OCI-LY7 (cell line): ENCODE data around the gene INSL3. TPM values are rescaled to one million over a fixed set of nuclear protein-coding genes. Genes with fewer than 3 reads are reported as not detected.

Experiments
- BruUV-seq: library from RNA; stranded (reverse); fragments of 400-500 nt; replicated peaks from 2 replicates; lab custom pipeline; 2021; lab: Mats Ljungman, UMichigan
- CTCF ChIA-PET: fragments of 300-600 bp; sonication (Branson Sonifier 250); formaldehyde crosslinking; loops from one replicate; lab custom pipeline; 2022; ENCODE audit warnings: antibody characterized with exemption; ENCODE audit not compliant: unreplicated experiment; lab: Charles Lee
- POLR2A ChIA-PET: fragments of 300-600 bp; sonication (Branson Sonifier 250); formaldehyde crosslinking; loops from one replicate; lab custom pipeline; 2022; ENCODE audit warnings: antibody characterized with exemption; lab: Charles Lee
- DNase-seq: peaks from one replicate; pipeline ENCODE4 v3.0.0-alpha.2; 2015; ENCODE audit warnings: low spot score
- H2AFZ ChIP-seq: fragments of 200-600 bp; sonication (generic), shearing (Covaris generic); 2 replicates; pipeline ENCODE4 v1.6.1; 2014; ENCODE audit warnings: mild to moderate bottlenecking, antibody characterized with exemption, low read length, moderate library complexity
- H3K27ac ChIP-seq: fragments of 200-600 bp; sonication (generic); 2 replicates; pipeline ENCODE4 v1.5.1; 2014; ENCODE audit warnings: mixed run types, low read depth, mild to moderate bottlenecking, moderate library complexity, low read length, inconsistent platforms; ENCODE audit not compliant: poor library complexity, severe bottlenecking
- H3K36me3 ChIP-seq: fragments of 200-600 bp; sonication (generic); 2 replicates; pipeline ENCODE4 v1.6.1; 2014; ENCODE audit warnings: mild to moderate bottlenecking, antibody characterized with exemption, low read length, moderate library complexity, mixed read lengths; ENCODE audit not compliant: insufficient read depth
- H3K4me1 ChIP-seq: fragments of 200-600 bp; sonication (generic); 2 replicates; pipeline ENCODE4 v1.5.1; 2014; ENCODE audit warnings: mild to moderate bottlenecking, low read length; ENCODE audit not compliant: insufficient read depth, poor library complexity, severe bottlenecking
- H3K4me2 ChIP-seq: fragments of 200-600 bp; sonication (generic); 2 replicates; pipeline ENCODE4 v1.6.1; 2014; ENCODE audit warnings: mild to moderate bottlenecking, low read length
- H3K4me3 ChIP-seq: fragments of 200-600 bp; sonication (generic); 2 replicates; pipeline ENCODE4 v1.5.1; 2014; ENCODE audit warnings: mild to moderate bottlenecking, low read depth, low read length; ENCODE audit not compliant: poor library complexity, severe bottlenecking
- H3K79me2 ChIP-seq: fragments of 200-600 bp; sonication (generic); 2 replicates; pipeline ENCODE4 v1.6.1; 2016; ENCODE audit warnings: low read depth, mild to moderate bottlenecking, low read length, moderate library complexity, mixed read lengths; ENCODE audit not compliant: insufficient read depth
- H3K9me2 ChIP-seq: fragments of 200-600 bp; sonication (generic); 2 replicates; pipeline ENCODE4 v1.6.1; 2016; ENCODE audit warnings: mild to moderate bottlenecking, low read length, mixed read lengths; ENCODE audit not compliant: insufficient read depth
- H3K9me3 ChIP-seq: fragments of 200-600 bp; sonication (generic); 2 replicates; pipeline ENCODE4 v1.6.1; 2014; ENCODE audit warnings: mild to moderate bottlenecking, mixed run types, low read length, mixed read lengths
- H4K20me1 ChIP-seq: fragments of 200-600 bp; sonication (generic); 2 replicates; pipeline ENCODE4 v1.6.1; 2014; ENCODE audit warnings: mild to moderate bottlenecking, antibody characterized with exemption, low read length, moderate library complexity, mixed read lengths; ENCODE audit not compliant: insufficient read depth
- EZH2phosphoT487 ChIP-seq: fragments of 200-600 bp; sonication (generic); IDR thresholded peaks from 2 replicates; pipeline ENCODE4 v1.6.1; 2018; ENCODE audit warnings: low read depth, borderline replicate concordance, mild to moderate bottlenecking, mixed run types, antibody characterized with exemption, low read length, moderate library complexity, mixed read lengths
- intact Hi-C: fragments of 100-400 bp; cut with micrococcal nuclease; formaldehyde crosslinking; loops from one replicate; pipeline ENCODE4 v1.10.0; 2022; ENCODE audit not compliant: unreplicated experiment
- total RNA-seq, 2 experiments: library from RNA; depleted of rRNA in 1 of 2; stranded (reverse); fragments of >200 nt in 1 of 2; shearing (Covaris generic) in 1 of 2; gene quantifications; 2 replicates each; pipeline ENCODE4 v1.2.3, GENCODE V29; 2014 to 2022
- TF ChIP-seq, protein P1 (sequence below): fragments of 200-600 bp; sonication (generic); conservative IDR thresholded peaks from 2 replicates; pipeline ENCODE4 v1.5.1; 2014; ENCODE audit warnings: mild to moderate bottlenecking, antibody characterized with exemption, low read length, moderate library complexity, mixed read lengths

The INSL3 gene
- total RNA-seq, 2 experiments from 2014 or later, result 0.25 to 0.38 TPM

DNA sequence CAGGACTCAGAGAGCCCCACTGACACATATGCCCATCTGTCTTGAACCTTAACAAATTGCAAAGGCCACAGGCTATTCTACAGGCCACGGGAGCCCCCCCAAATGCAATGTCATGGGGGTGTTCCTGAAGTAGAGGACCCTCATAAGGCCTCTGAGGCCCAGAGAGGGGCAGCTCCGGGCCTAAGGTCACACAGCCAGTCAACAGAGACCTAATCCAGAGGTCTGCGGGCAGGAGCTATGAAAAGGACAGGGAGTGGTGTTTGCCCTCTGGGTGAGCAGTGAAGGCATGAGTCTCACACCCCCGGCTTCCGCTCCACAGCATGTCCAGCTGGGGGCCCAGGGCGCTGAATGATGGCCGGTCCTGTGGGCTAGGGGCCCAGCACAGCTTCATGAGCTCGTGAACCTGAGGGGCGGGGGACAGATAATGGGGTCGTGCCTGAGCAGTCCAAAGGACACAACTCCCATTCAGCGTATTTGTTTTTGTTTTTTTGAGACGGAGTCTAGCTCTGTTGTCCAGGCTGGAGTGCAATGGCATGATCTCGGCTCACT is 5.3 kb upstream of the INSL3 start:
- H3K4me2 ChIP-seq, result no peak overlapping the region
- ChIA-PET POLR2A (interaction anchor here (0.5 to 0.6 kb wide), 2 partner anchors 86 to 300 kb away, joined by 3 to 5 read pairs; a partner anchor contains a TSS), CTCF (no interaction called here)
- no peaks in the 10 kb centered on the region for H4K20me1 ChIP-seq
- H2AFZ ChIP-seq, result no peak overlapping the region
- no peaks in the 10 kb centered on the region for H3K4me1 ChIP-seq
- intact Hi-C loops, result no loop called here
- H3K79me2 ChIP-seq, result no peaks in the 10 kb centered on the region
- DNase-seq, result no peak
- H3K4me3 ChIP-seq, result no peak overlapping the region
- no peak overlapping the region for H3K27ac ChIP-seq
- no peaks in the 10 kb centered on the region for H3K9me3 ChIP-seq
- TF ChIP-seq, protein P1, sequence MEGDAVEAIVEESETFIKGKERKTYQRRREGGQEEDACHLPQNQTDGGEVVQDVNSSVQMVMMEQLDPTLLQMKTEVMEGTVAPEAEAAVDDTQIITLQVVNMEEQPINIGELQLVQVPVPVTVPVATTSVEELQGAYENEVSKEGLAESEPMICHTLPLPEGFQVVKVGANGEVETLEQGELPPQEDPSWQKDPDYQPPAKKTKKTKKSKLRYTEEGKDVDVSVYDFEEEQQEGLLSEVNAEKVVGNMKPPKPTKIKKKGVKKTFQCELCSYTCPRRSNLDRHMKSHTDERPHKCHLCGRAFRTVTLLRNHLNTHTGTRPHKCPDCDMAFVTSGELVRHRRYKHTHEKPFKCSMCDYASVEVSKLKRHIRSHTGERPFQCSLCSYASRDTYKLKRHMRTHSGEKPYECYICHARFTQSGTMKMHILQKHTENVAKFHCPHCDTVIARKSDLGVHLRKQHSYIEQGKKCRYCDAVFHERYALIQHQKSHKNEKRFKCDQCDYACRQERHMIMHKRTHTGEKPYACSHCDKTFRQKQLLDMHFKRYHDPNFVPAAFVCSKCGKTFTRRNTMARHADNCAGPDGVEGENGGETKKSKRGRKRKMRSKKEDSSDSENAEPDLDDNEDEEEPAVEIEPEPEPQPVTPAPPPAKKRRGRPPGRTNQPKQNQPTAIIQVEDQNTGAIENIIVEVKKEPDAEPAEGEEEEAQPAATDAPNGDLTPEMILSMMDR, result no peak
- TF ChIP-seq EZH2phosphoT487, result no peak
- H3K36me3 ChIP-seq, result peaks cover 7% of the 10 kb centered on the region; the same call in 1 of the 2 replicates
- H3K9me2 ChIP-seq, result no peaks in the 10 kb centered on the region
- no TSS peak for BruUV-seq

DNA sequence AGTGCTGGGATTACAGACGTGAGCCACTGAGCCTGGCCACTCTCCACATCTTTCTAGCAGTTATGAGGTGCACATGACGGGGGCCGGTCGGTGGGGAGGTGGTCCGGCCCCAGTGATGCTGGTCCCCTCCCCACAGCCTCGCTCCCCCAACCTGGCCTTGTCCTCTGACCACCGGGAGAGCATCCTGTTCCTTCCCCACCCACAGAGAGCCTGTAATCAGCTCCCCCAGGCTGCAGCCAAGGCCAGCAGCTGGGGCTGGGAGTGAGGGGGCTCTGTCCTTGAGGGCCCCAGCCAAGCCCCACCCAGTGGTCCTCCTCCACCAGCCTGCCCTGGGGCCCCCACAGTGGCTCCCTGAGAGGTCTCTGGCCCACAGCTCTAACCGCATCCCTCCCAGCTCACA is 3.0 kb upstream of the INSL3 start:
- intact Hi-C loops, result no loop called here
- no peaks in the 10 kb centered on the region; the same call in 1 of the 2 replicates for H3K36me3 ChIP-seq
- H3K4me1 ChIP-seq, result no peaks in the 10 kb centered on the region
- no peaks in the 10 kb centered on the region for H4K20me1 ChIP-seq
- H3K79me2 ChIP-seq, result no peaks in the 10 kb centered on the region
- H3K9me2 ChIP-seq, result no peaks in the 10 kb centered on the region
- no peak overlapping the region for H2AFZ ChIP-seq
- DNase-seq, result no peak
- H3K9me3 ChIP-seq, result no peaks in the 10 kb centered on the region
- no peak overlapping the region for H3K4me2 ChIP-seq
- no peak overlapping the region for H3K4me3 ChIP-seq
- no peak overlapping the region for H3K27ac ChIP-seq
- CTCF ChIA-PET, result no interaction called here
- no TSS peak for BruUV-seq
- TF ChIP-seq, protein P1, result no peak
- no peak for TF ChIP-seq EZH2phosphoT487
- POLR2A ChIA-PET, result interaction anchor here (0.6 kb wide), 1 partner anchor 24 kb away, joined by 5 read pairs; no protein-coding TSS in a partner anchor

DNA sequence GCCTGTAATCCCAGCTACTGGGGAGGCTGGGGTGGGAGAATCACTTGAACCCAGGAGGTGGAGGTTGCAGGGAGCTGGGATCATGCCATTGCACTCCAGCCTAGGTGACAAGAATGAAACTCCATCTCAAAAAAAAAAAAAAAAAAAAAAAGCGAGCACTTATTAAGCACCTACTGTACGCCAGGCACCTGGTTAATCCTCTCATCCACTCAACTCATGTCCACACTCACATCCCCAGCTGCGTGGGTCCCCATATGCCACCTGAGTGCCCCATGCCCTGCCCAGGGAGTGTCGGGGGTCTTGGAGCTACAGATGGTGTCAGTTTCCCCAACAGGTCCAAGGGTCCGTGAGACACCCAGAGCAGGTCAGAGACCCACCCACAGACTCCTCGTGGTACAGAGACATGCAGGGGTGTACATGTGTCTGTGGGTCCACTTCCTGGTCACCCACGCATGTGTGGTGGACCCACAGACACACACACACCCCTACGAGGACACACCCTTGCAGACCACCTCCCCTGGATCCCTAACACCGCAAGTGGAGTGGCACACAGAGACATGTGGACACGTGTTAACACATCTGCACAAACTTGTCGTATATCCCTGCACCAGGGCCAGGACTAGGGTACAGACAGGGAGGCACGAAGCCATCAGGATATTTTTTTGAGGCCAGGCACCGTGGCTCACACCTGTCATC is 3.5 kb downstream of the INSL3 start:
- no peak for TF ChIP-seq EZH2phosphoT487
- TF ChIP-seq, protein P1, result no peak
- Histone ChIP-seq H3K9me3 (no peaks in the 10 kb centered on the region), H3K4me2 (no peak overlapping the region), H4K20me1 (no peaks in the 10 kb centered on the region), H3K4me3 (no peak overlapping the region), H3K9me2 (no peaks in the 10 kb centered on the region), H3K4me1 (no peaks in the 10 kb centered on the region), H3K27ac (no peak overlapping the region), H3K36me3 (no peaks in the 10 kb centered on the region), H3K79me2 (no peaks in the 10 kb centered on the region), H2AFZ (no peak overlapping the region)
- BruUV-seq, result no TSS peak
- CTCF ChIA-PET, result no interaction called here
- intact Hi-C loops, result no loop called here
- no peak for DNase-seq
- POLR2A ChIA-PET, result interaction anchor here (0.6 kb wide), 1 partner anchor 15 kb away, joined by 4 read pairs; no protein-coding TSS in a partner anchor
